GM23338 (cell line): Measurements from ENCODE around the gene BLOC1S3. TPM values are rescaled to one million over a fixed set of nuclear protein-coding genes. Genes with fewer than 3 reads are reported as not detected.

Experiments used
- ATAC-seq: fragments of 200-7000 bp; cut with Tn5 transposase; 3 replicates; pipeline ENCODE4 v1.9.1; 2020
- DNase-seq: peaks from one replicate; pipeline ENCODE4 v3.0.0-alpha.2; 2015; ENCODE audit warnings: low spot score
- H2AFZ ChIP-seq: fragments of 200-600 bp; sonication (generic); 2 replicates; pipeline ENCODE4 v1.8.0; 2016; ENCODE audit warnings: antibody characterized with exemption, mild to moderate bottlenecking, moderate library complexity
- H3F3A ChIP-seq: fragments of 200-600 bp; sonication (generic); replicated peaks from 2 replicates; pipeline ENCODE4 v1.8.0; 2017; ENCODE audit warnings: antibody characterized with exemption, mixed run types, low read depth
- H3K27ac ChIP-seq: fragments of 200-600 bp; sonication (generic); 2 replicates; pipeline ENCODE4 v1.6.1; 2016; ENCODE audit warnings: low read depth
- H3K27me3 ChIP-seq: fragments of 200-600 bp; sonication (generic); 2 replicates; pipeline ENCODE4 v1.8.0; 2016; ENCODE audit warnings: mild to moderate bottlenecking, mixed run types, moderate library complexity; ENCODE audit not compliant: insufficient read depth
- H3K36me3 ChIP-seq: fragments of 200-600 bp; sonication (generic); 2 replicates; pipeline ENCODE4 v1.8.0; 2016; ENCODE audit warnings: mild to moderate bottlenecking; ENCODE audit not compliant: insufficient read depth
- H3K4me1 ChIP-seq: fragments of 200-600 bp; sonication (generic); 2 replicates; pipeline ENCODE4 v1.8.0; 2016; ENCODE audit warnings: mild to moderate bottlenecking, moderate library complexity; ENCODE audit not compliant: insufficient read depth
- H3K4me2 ChIP-seq: fragments of 200-600 bp; sonication (generic); 2 replicates; pipeline ENCODE4 v1.7.1; 2017; ENCODE audit warnings: mixed run types
- H3K4me3 ChIP-seq: fragments of 200-600 bp; sonication (generic); 2 replicates; pipeline ENCODE4 v1.6.1; 2016; ENCODE audit warnings: mixed run types
- H3K79me2 ChIP-seq: fragments of 200-600 bp; sonication (generic); replicated peaks from 2 replicates; pipeline ENCODE4 v1.8.0; 2017; ENCODE audit warnings: mild to moderate bottlenecking; ENCODE audit not compliant: insufficient read depth
- H3K9me2 ChIP-seq: fragments of 200-600 bp; sonication (generic); 2 replicates; pipeline ENCODE4 v1.8.0; 2017; ENCODE audit not compliant: insufficient read depth
- H4K20me1 ChIP-seq: fragments of 200-600 bp; sonication (generic); replicated peaks from 2 replicates; pipeline ENCODE4 v1.8.0; 2017; ENCODE audit warnings: mild to moderate bottlenecking; ENCODE audit not compliant: insufficient read depth
- H3K27ac Mint-ChIP-seq: 2 replicates; pipeline ENCODE4 v1.8.0; 2020; ENCODE audit warnings: inconsistent platforms, mild to moderate bottlenecking, moderate library complexity, mixed read lengths
- H3K27me3 Mint-ChIP-seq: 3 replicates; pipeline ENCODE4 v1.8.0; 2022; ENCODE audit warnings: low read depth, mild to moderate bottlenecking, moderate library complexity, mixed read lengths, inconsistent platforms; ENCODE audit not compliant: insufficient read depth, poor library complexity
- H3K36me3 Mint-ChIP-seq: 3 replicates; pipeline ENCODE4 v1.8.0; 2021; ENCODE audit warnings: low read depth, mild to moderate bottlenecking, inconsistent platforms, moderate library complexity, mixed read lengths
- H3K4me1 Mint-ChIP-seq: 3 replicates; pipeline ENCODE4 v1.8.0; 2020; ENCODE audit warnings: mild to moderate bottlenecking, inconsistent platforms, mixed read lengths
- H3K4me3 Mint-ChIP-seq: 3 replicates; pipeline ENCODE4 v1.8.0; 2021; ENCODE audit warnings: moderate library complexity, mild to moderate bottlenecking, inconsistent platforms, mixed read lengths
- H3K9me3 Mint-ChIP-seq: 3 replicates; pipeline ENCODE4 v1.8.0; 2020; ENCODE audit warnings: moderate library complexity, mild to moderate bottlenecking, inconsistent platforms, mixed read lengths
- ZNF331 ChIP-seq: fragments of 250-450 bp; sonication (Bioruptor Pico); IDR thresholded peaks from 2 replicates; pipeline ENCODE4 v1.5.0; 2020; ENCODE audit warnings: low read depth, mild to moderate bottlenecking, moderate library complexity
- polyA plus RNA-seq: library from polyadenylated mRNA; unstranded; fragments of >200 nt; fragmentation: Nextera tagmentation; extraction: Ambion mirVana; gene quantifications from 2 replicates; pipeline ENCODE4 v1.2.1, GENCODE V29; 2016
- total RNA-seq: library from RNA; depleted of rRNA; stranded (reverse); fragments of >200 nt; shearing (Covaris generic); gene quantifications from 2 replicates; pipeline ENCODE4 v1.2.3, GENCODE V29; 2014
- TF ChIP-seq, protein P1 (sequence below): IDR thresholded peaks from 2 replicates; pipeline ENCODE4 v1.6.1; 2016; ENCODE audit warnings: antibody characterized with exemption
- TF ChIP-seq, protein P2 (sequence below), 2 experiments: fragments of 200-600 bp in 1 of 2; sonication (generic) in 1 of 2; conservative IDR thresholded peaks; 2 replicates each; pipeline versions ENCODE4 v1.5.1 to v1.6.1; 2016 to 2017; ENCODE audit warnings: antibody characterized with exemption in 2 of 2, low read depth in 2 of 2, mild to moderate bottlenecking in 2 of 2, moderate library complexity in 1 of 2
- TF ChIP-seq, protein P3 (sequence below): fragments of 250-450 bp; sonication (Bioruptor Pico); IDR thresholded peaks from 2 replicates; pipeline ENCODE4 v1.5.0; 2020; ENCODE audit warnings: mild to moderate bottlenecking, moderate library complexity

Gene BLOC1S3
- total and polyA plus RNA-seq, 2 experiments from 2014 or later, result 2.5 to 15.9 TPM

GRCh38 chr19:45146741-45147205, 31.8 kb upstream of the BLOC1S3 start:
- TF ChIP-seq, protein P1, sequence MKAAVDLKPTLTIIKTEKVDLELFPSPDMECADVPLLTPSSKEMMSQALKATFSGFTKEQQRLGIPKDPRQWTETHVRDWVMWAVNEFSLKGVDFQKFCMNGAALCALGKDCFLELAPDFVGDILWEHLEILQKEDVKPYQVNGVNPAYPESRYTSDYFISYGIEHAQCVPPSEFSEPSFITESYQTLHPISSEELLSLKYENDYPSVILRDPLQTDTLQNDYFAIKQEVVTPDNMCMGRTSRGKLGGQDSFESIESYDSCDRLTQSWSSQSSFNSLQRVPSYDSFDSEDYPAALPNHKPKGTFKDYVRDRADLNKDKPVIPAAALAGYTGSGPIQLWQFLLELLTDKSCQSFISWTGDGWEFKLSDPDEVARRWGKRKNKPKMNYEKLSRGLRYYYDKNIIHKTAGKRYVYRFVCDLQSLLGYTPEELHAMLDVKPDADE, result no peak
- no peak for TF ChIP-seq ZNF331 (CRISPR knock-in tag)
- H3K36me3 Mint-ChIP-seq, result peaks cover 16% of the 10 kb centered on the region
- no peaks in the 10 kb centered on the region for H3K36me3 ChIP-seq
- H3K4me2 ChIP-seq, result no peak overlapping the region
- no peaks in the 10 kb centered on the region for H3K4me1 ChIP-seq
- no peak overlapping the region for H3K27ac Mint-ChIP-seq
- H2AFZ ChIP-seq, result no peak overlapping the region
- H3K4me3 ChIP-seq, result no peak overlapping the region
- no peaks in the 10 kb centered on the region for H3K9me2 ChIP-seq
- peaks cover 30% of the 10 kb centered on the region for H3K27me3 Mint-ChIP-seq
- H3K79me2 ChIP-seq, result no peaks in the 10 kb centered on the region
- peaks cover 2% of the 10 kb centered on the region; the same call in 2 of the 3 replicates for H3K9me3 Mint-ChIP-seq
- H3K27ac ChIP-seq, result no peak overlapping the region
- H3F3A ChIP-seq, result 0 out of 2 replicates have a peak, but pooled peaks cover 3% of the 10 kb centered on the region
- no peak overlapping the region for H3K4me3 Mint-ChIP-seq
- peaks cover 9% of the 10 kb centered on the region for H3K27me3 ChIP-seq
- H4K20me1 ChIP-seq, result peaks cover 3% of the 10 kb centered on the region
- no peaks in the 10 kb centered on the region; the same call in 2 of the 3 replicates for H3K4me1 Mint-ChIP-seq
- ATAC-seq (no peak), DNase-seq (no peak)

DNA sequence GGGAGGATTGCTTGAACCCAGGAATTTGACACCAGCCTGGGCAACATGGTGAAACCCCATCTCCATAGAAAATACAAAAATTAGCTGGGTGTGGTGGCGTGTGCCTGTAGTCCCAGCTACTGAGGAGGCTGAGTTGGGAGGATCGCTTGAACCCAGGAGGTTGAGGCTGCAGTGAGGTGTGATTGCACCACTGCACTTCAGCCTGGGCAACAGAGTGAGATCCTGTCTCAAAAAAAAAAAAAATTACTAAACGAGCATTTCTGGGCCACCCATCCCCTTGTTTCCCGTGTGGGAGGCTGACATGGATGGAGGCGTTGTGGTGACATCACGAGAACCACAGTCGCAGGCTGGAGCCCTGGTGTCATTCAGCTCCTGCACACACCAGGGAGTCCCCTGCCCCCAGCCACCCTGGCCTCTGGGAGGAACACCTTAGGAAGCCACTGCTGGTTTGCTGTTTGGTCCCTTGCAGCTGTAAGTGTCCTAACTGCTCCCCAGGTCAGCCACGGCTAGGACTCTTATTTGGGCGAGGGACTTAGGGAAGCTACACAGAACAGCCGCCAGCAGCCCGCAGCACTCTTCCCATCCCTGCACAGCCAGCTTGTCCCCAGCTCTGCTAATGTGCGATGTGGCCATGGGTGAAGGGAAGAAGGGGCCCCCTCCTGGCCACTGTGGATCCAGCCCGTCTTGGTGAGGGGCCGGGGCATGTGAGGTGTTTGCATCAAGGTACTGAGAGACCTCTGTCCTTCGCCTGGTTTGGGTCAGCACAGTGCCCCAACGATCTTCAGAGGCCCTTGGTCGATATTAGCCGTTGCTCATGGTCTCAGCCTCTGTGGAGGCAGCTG, 30.5 kb upstream of the BLOC1S3 start:
- ATAC-seq, result peak; percentile 37
- H3K27ac Mint-ChIP-seq, result no peak overlapping the region
- no peak overlapping the region for H3K27ac ChIP-seq
- H2AFZ ChIP-seq, result no peak overlapping the region
- no peaks in the 10 kb centered on the region for H3K36me3 ChIP-seq
- no peak overlapping the region for H3K4me3 ChIP-seq
- no peaks in the 10 kb centered on the region for H3K4me1 ChIP-seq
- 0 out of 2 replicates have a peak, but pooled peaks cover 7% of the 10 kb centered on the region for H3F3A ChIP-seq
- H3K9me3 Mint-ChIP-seq, result peaks cover 7% of the 10 kb centered on the region; the same call in 2 of the 3 replicates
- TF ChIP-seq, protein P2, sequence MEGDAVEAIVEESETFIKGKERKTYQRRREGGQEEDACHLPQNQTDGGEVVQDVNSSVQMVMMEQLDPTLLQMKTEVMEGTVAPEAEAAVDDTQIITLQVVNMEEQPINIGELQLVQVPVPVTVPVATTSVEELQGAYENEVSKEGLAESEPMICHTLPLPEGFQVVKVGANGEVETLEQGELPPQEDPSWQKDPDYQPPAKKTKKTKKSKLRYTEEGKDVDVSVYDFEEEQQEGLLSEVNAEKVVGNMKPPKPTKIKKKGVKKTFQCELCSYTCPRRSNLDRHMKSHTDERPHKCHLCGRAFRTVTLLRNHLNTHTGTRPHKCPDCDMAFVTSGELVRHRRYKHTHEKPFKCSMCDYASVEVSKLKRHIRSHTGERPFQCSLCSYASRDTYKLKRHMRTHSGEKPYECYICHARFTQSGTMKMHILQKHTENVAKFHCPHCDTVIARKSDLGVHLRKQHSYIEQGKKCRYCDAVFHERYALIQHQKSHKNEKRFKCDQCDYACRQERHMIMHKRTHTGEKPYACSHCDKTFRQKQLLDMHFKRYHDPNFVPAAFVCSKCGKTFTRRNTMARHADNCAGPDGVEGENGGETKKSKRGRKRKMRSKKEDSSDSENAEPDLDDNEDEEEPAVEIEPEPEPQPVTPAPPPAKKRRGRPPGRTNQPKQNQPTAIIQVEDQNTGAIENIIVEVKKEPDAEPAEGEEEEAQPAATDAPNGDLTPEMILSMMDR (conservative IDR thresholded peaks at IDR 0.05; ENCODE audit: low read depth in 2 of 2), result peak; percentile 55 to 69
- TF ChIP-seq, protein P1, result no peak
- TF ChIP-seq, protein P3, sequence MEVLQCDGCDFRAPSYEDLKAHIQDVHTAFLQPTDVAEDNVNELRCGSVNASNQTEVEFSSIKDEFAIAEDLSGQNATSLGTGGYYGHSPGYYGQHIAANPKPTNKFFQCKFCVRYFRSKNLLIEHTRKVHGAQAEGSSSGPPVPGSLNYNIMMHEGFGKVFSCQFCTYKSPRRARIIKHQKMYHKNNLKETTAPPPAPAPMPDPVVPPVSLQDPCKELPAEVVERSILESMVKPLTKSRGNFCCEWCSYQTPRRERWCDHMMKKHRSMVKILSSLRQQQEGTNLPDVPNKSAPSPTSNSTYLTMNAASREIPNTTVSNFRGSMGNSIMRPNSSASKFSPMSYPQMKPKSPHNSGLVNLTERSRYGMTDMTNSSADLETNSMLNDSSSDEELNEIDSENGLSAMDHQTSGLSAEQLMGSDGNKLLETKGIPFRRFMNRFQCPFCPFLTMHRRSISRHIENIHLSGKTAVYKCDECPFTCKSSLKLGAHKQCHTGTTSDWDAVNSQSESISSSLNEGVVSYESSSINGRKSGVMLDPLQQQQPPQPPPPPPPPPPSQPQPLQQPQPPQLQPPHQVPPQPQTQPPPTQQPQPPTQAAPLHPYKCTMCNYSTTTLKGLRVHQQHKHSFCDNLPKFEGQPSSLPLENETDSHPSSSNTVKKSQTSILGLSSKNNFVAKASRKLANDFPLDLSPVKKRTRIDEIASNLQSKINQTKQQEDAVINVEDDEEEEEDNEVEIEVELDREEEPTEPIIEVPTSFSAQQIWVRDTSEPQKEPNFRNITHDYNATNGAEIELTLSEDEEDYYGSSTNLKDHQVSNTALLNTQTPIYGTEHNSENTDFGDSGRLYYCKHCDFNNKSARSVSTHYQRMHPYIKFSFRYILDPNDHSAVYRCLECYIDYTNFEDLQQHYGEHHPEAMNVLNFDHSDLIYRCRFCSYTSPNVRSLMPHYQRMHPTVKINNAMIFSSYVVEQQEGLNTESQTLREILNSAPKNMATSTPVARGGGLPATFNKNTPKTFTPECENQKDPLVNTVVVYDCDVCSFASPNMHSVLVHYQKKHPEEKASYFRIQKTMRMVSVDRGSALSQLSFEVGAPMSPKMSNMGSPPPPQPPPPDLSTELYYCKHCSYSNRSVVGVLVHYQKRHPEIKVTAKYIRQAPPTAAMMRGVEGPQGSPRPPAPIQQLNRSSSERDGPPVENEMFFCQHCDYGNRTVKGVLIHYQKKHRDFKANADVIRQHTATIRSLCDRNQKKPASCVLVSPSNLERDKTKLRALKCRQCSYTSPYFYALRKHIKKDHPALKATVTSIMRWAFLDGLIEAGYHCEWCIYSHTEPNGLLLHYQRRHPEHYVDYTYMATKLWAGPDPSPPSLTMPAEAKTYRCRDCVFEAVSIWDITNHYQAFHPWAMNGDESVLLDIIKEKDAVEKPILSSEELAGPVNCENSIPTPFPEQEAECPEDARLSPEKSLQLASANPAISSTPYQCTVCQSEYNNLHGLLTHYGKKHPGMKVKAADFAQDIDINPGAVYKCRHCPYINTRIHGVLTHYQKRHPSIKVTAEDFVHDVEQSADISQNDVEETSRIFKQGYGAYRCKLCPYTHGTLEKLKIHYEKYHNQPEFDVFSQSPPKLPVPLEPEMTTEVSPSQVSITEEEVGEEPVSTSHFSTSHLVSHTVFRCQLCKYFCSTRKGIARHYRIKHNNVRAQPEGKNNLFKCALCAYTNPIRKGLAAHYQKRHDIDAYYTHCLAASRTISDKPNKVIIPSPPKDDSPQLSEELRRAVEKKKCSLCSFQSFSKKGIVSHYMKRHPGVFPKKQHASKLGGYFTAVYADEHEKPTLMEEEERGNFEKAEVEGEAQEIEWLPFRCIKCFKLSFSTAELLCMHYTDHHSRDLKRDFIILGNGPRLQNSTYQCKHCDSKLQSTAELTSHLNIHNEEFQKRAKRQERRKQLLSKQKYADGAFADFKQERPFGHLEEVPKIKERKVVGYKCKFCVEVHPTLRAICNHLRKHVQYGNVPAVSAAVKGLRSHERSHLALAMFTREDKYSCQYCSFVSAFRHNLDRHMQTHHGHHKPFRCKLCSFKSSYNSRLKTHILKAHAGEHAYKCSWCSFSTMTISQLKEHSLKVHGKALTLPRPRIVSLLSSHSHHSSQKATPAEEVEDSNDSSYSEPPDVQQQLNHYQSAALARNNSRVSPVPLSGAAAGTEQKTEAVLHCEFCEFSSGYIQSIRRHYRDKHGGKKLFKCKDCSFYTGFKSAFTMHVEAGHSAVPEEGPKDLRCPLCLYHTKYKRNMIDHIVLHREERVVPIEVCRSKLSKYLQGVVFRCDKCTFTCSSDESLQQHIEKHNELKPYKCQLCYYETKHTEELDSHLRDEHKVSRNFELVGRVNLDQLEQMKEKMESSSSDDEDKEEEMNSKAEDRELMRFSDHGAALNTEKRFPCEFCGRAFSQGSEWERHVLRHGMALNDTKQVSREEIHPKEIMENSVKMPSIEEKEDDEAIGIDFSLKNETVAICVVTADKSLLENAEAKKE (CRISPR knock-in tag), result no peak
- peaks cover 4% of the 10 kb centered on the region for H3K4me1 Mint-ChIP-seq
- no peaks in the 10 kb centered on the region for H3K9me2 ChIP-seq
- peaks cover 22% of the 10 kb centered on the region for H3K27me3 ChIP-seq
- H3K4me2 ChIP-seq, result no peak overlapping the region
- peaks cover 8% of the 10 kb centered on the region for H3K36me3 Mint-ChIP-seq
- H3K79me2 ChIP-seq, result no peaks in the 10 kb centered on the region
- DNase-seq, result peak; percentile 77
- H3K27me3 Mint-ChIP-seq, result peaks cover 38% of the 10 kb centered on the region
- no peaks in the 10 kb centered on the region; the same call in 1 of the 2 replicates for H4K20me1 ChIP-seq
- no peak overlapping the region for H3K4me3 Mint-ChIP-seq
